ENCODE results near the gene VSIG10.
A peak's percentile ranks its signal among the peaks of the same experiment; 100 is the strongest.

Gene VSIG10

GRCh38 chr12:118125743-118126118 is 21.9 kb upstream of the VSIG10 start:
- peaks cover 3% of the 10 kb centered on the region for H3K4me1 Mint-ChIP-seq (ENCODE audit: low read depth)
- DNase-seq = no peak
- H3K4me3 Mint-ChIP-seq = no peak overlapping the region
- no peak overlapping the region for H3K27ac Mint-ChIP-seq
- H3K27me3 Mint-ChIP-seq = no peaks in the 10 kb centered on the region
- no peaks in the 10 kb centered on the region for H3K9me3 Mint-ChIP-seq
- H3K36me3 Mint-ChIP-seq (ENCODE audit: low read depth) = peaks cover 3% of the 10 kb centered on the region

- Mint-ChIP-seq H3K27me3 (no peaks in the 10 kb centered on the region), H3K4me3 (no peak overlapping the region), H3K36me3 (ENCODE audit: low read depth) (peaks cover 3% of the 10 kb centered on the region), H3K4me1 (ENCODE audit: low read depth) (peaks cover 7% of the 10 kb centered on the region), H3K9me3 (no peaks in the 10 kb centered on the region), H3K27ac (no peak overlapping the region)
- no peak for DNase-seq
These were observed 20.6 kb upstream of the VSIG10 start for GRCh38 chr12:118124333-118124874.

- H3K27me3 Mint-ChIP-seq = no peaks in the 10 kb centered on the region
- H3K27ac Mint-ChIP-seq = no peak overlapping the region
- H3K4me1 Mint-ChIP-seq (ENCODE audit: low read depth) = peaks cover 7% of the 10 kb centered on the region
- peaks cover 3% of the 10 kb centered on the region for H3K36me3 Mint-ChIP-seq (ENCODE audit: low read depth)
- no peak for DNase-seq
- no peaks in the 10 kb centered on the region for H3K9me3 Mint-ChIP-seq
- no peak overlapping the region for H3K4me3 Mint-ChIP-seq
These were observed 18.5 kb upstream of the VSIG10 start for GRCh38 chr12:118122264-118122663.

- H3K36me3 Mint-ChIP-seq (ENCODE audit: low read depth) = peaks cover 3% of the 10 kb centered on the region
These were observed 17.0 kb upstream of the VSIG10 start for GRCh38 chr12:118120579-118121363.

GRCh38 chr12:118119449-118119879 is 15.7 kb upstream of the VSIG10 start:
- Mint-ChIP-seq H3K27me3 (no peaks in the 10 kb centered on the region), H3K4me1 (ENCODE audit: low read depth) (peaks cover 7% of the 10 kb centered on the region), H3K4me3 (no peak overlapping the region), H3K9me3 (no peaks in the 10 kb centered on the region), H3K27ac (no peak overlapping the region), H3K36me3 (ENCODE audit: low read depth) (peaks cover 2% of the 10 kb centered on the region)
- DNase-seq = no peak

More at GRCh38 chr12:118120579-118121363, 17.0 kb upstream of the VSIG10 start:
- peaks cover 7% of the 10 kb centered on the region for H3K4me1 Mint-ChIP-seq (ENCODE audit: low read depth)
- peak; percentile 76 for DNase-seq
- no peak overlapping the region for H3K4me3 Mint-ChIP-seq
- no peaks in the 10 kb centered on the region for H3K9me3 Mint-ChIP-seq
- H3K27ac Mint-ChIP-seq = peak overlapping the region; percentile 79
- H3K27me3 Mint-ChIP-seq = no peaks in the 10 kb centered on the region

GRCh38 chr12:118109088-118109487 is 5.3 kb upstream of the VSIG10 start:
- no peaks in the 10 kb centered on the region for H3K36me3 Mint-ChIP-seq (ENCODE audit: low read depth)
- H3K4me3 Mint-ChIP-seq = no peak overlapping the region
- no peak overlapping the region for H3K27ac Mint-ChIP-seq
- DNase-seq = no peak
- peaks cover 3% of the 10 kb centered on the region for H3K4me1 Mint-ChIP-seq (ENCODE audit: low read depth)
- H3K27me3 Mint-ChIP-seq = peaks cover 11% of the 10 kb centered on the region
- no peaks in the 10 kb centered on the region for H3K9me3 Mint-ChIP-seq

- peaks cover 7% of the 10 kb centered on the region for H3K4me1 Mint-ChIP-seq (ENCODE audit: low read depth)
These were observed 3.9 kb upstream of the VSIG10 start for GRCh38 chr12:118107694-118108093.

GRCh38 chr12:118107011-118107410 is 3.2 kb upstream of the VSIG10 start:
- H3K27ac Mint-ChIP-seq = no peak overlapping the region
- no peak for DNase-seq
- H3K4me3 Mint-ChIP-seq = no peak overlapping the region
- H3K9me3 Mint-ChIP-seq = no peaks in the 10 kb centered on the region
- H3K4me1 Mint-ChIP-seq (ENCODE audit: low read depth) = peaks cover 7% of the 10 kb centered on the region
- H3K36me3 Mint-ChIP-seq (ENCODE audit: low read depth) = no peaks in the 10 kb centered on the region
- peaks cover 25% of the 10 kb centered on the region for H3K27me3 Mint-ChIP-seq

More at GRCh38 chr12:118107694-118108093, 3.9 kb upstream of the VSIG10 start:
- no peak overlapping the region for H3K4me3 Mint-ChIP-seq
- no peaks in the 10 kb centered on the region for H3K9me3 Mint-ChIP-seq
- H3K27ac Mint-ChIP-seq = no peak overlapping the region
- H3K36me3 Mint-ChIP-seq (ENCODE audit: low read depth) = no peaks in the 10 kb centered on the region
- H3K27me3 Mint-ChIP-seq = peaks cover 18% of the 10 kb centered on the region
- no peak for DNase-seq

GRCh38 chr12:118103201-118103600 is 610 bp downstream of the VSIG10 start:
- peaks cover 34% of the 10 kb centered on the region for H3K27me3 Mint-ChIP-seq
- no peaks in the 10 kb centered on the region for H3K36me3 Mint-ChIP-seq (ENCODE audit: low read depth)
- no peak for DNase-seq
- H3K4me3 Mint-ChIP-seq = peak overlapping the region; percentile 80
- no peak overlapping the region for H3K27ac Mint-ChIP-seq
- H3K4me1 Mint-ChIP-seq (ENCODE audit: low read depth) = peaks cover 7% of the 10 kb centered on the region
- H3K9me3 Mint-ChIP-seq = no peaks in the 10 kb centered on the region

GRCh38 chr12:118102609-118103008 is 1.2 kb downstream of the VSIG10 start:
- no peak for DNase-seq
- Mint-ChIP-seq H3K4me1 (ENCODE audit: low read depth) (peaks cover 7% of the 10 kb centered on the region), H3K9me3 (no peaks in the 10 kb centered on the region), H3K27ac (no peak overlapping the region), H3K36me3 (ENCODE audit: low read depth) (no peaks in the 10 kb centered on the region), H3K4me3 (peak overlapping the region; percentile 80), H3K27me3 (peaks cover 34% of the 10 kb centered on the region)

GRCh38 chr12:118102070-118102469 is 1.7 kb downstream of the VSIG10 start:
- no peaks in the 10 kb centered on the region for H3K36me3 Mint-ChIP-seq (ENCODE audit: low read depth)
- H3K4me1 Mint-ChIP-seq (ENCODE audit: low read depth) = peaks cover 7% of the 10 kb centered on the region
- H3K27me3 Mint-ChIP-seq = peaks cover 34% of the 10 kb centered on the region
- H3K27ac Mint-ChIP-seq = no peak overlapping the region
- H3K9me3 Mint-ChIP-seq = no peaks in the 10 kb centered on the region
- H3K4me3 Mint-ChIP-seq = no peak overlapping the region
- DNase-seq = no peak

- Mint-ChIP-seq H3K36me3 (ENCODE audit: low read depth) (no peaks in the 10 kb centered on the region), H3K27me3 (peaks cover 34% of the 10 kb centered on the region), H3K4me1 (ENCODE audit: low read depth) (peaks cover 7% of the 10 kb centered on the region), H3K9me3 (no peaks in the 10 kb centered on the region), H3K27ac (no peak overlapping the region), H3K4me3 (no peak overlapping the region)
- DNase-seq = no peak
These were observed 2.8 kb downstream of the VSIG10 start for GRCh38 chr12:118101051-118101450.

GRCh38 chr12:118098911-118099671 is 4.7 kb downstream of the VSIG10 start:
- no peak overlapping the region for H3K27ac Mint-ChIP-seq
- H3K36me3 Mint-ChIP-seq (ENCODE audit: low read depth) = no peaks in the 10 kb centered on the region
- peaks cover 23% of the 10 kb centered on the region for H3K27me3 Mint-ChIP-seq
- no peak for DNase-seq
- no peaks in the 10 kb centered on the region for H3K9me3 Mint-ChIP-seq
- no peak overlapping the region for H3K4me3 Mint-ChIP-seq
- peaks cover 4% of the 10 kb centered on the region for H3K4me1 Mint-ChIP-seq (ENCODE audit: low read depth)

- H3K27ac Mint-ChIP-seq = no peak overlapping the region
- no peak overlapping the region for H3K4me3 Mint-ChIP-seq
- H3K4me1 Mint-ChIP-seq (ENCODE audit: low read depth) = peaks cover 4% of the 10 kb centered on the region
- no peaks in the 10 kb centered on the region for H3K9me3 Mint-ChIP-seq
- no peaks in the 10 kb centered on the region for H3K36me3 Mint-ChIP-seq (ENCODE audit: low read depth)
- no peak for DNase-seq
- peaks cover 23% of the 10 kb centered on the region for H3K27me3 Mint-ChIP-seq
These were observed 5.4 kb downstream of the VSIG10 start for GRCh38 chr12:118098401-118098800.

- Mint-ChIP-seq H3K4me1 (ENCODE audit: low read depth) (no peaks in the 10 kb centered on the region), H3K4me3 (no peak overlapping the region), H3K9me3 (no peaks in the 10 kb centered on the region), H3K27ac (no peak overlapping the region), H3K27me3 (no peaks in the 10 kb centered on the region), H3K36me3 (ENCODE audit: low read depth) (no peaks in the 10 kb centered on the region)
- no peak for DNase-seq
These were observed 9.8 kb downstream of the VSIG10 start for GRCh38 chr12:118094039-118094438.
